ENCODE measurements around the gene PIGA. TPM values are rescaled to one million over a fixed set of nuclear protein-coding genes. Genes with fewer than 3 reads are reported as not detected.
A peak's percentile ranks its signal among the peaks of the same experiment; 100 is the strongest.

Gene PIGA
- total RNA-seq, 1 donor from 2014 or later: 45.0 TPM

GRCh38 chrX:15349046-15349445 is 13.7 kb upstream of the PIGA start:
- peak; percentile 54 for DNase-seq (ENCODE audit: low read depth)
- FAIRE-seq: peak; percentile 76
- H3K27me3 ChIP-seq (ENCODE audit: control insufficient read depth, insufficient read depth, low read length): no peaks in the 10 kb centered on the region

GRCh38 chrX:15345976-15346375 is 10.7 kb upstream of the PIGA start:
- H3K36me3 ChIP-seq (ENCODE audit: control insufficient read depth, insufficient read depth, low read length): no peaks in the 10 kb centered on the region
- H3K27me3 ChIP-seq (ENCODE audit: control insufficient read depth, insufficient read depth, low read length): no peaks in the 10 kb centered on the region
- no peak for FAIRE-seq
- DNase-seq (ENCODE audit: low read depth): no peak
- no peak overlapping the region for H3K4me3 ChIP-seq (ENCODE audit: low read depth, low read length)
- no peak for TF ChIP-seq CTCF (IDR thresholded peaks at IDR 0.05; ENCODE audit: insufficient read depth, low read length, severe bottlenecking)

More at GRCh38 chrX:15349046-15349445, 13.7 kb upstream of the PIGA start:
- Histone ChIP-seq H3K4me3 (ENCODE audit: low read depth, low read length) (no peak overlapping the region), H3K36me3 (ENCODE audit: control insufficient read depth, insufficient read depth, low read length) (no peaks in the 10 kb centered on the region)
- TF ChIP-seq CTCF (IDR thresholded peaks at IDR 0.05; ENCODE audit: insufficient read depth, low read length, severe bottlenecking): peak; percentile 38

- no peak for FAIRE-seq
Observed at GRCh38 chrX:15344106-15344505, 8.8 kb upstream of the PIGA start.

GRCh38 chrX:15343075-15343476 is 7.8 kb upstream of the PIGA start:
- peak; percentile 29 for DNase-seq (ENCODE audit: low read depth)
- H3K27me3 ChIP-seq (ENCODE audit: control insufficient read depth, insufficient read depth, low read length): no peaks in the 10 kb centered on the region
- H3K4me3 ChIP-seq (ENCODE audit: low read depth, low read length): no peak overlapping the region
- no peak for TF ChIP-seq CTCF (IDR thresholded peaks at IDR 0.05; ENCODE audit: insufficient read depth, low read length, severe bottlenecking)
- FAIRE-seq: no peak
- no peaks in the 10 kb centered on the region for H3K36me3 ChIP-seq (ENCODE audit: control insufficient read depth, insufficient read depth, low read length)

More at GRCh38 chrX:15344106-15344505, 8.8 kb upstream of the PIGA start:
- H3K4me3 ChIP-seq (ENCODE audit: low read depth, low read length): no peak overlapping the region
- no peak for TF ChIP-seq CTCF (IDR thresholded peaks at IDR 0.05; ENCODE audit: insufficient read depth, low read length, severe bottlenecking)
- no peak for DNase-seq (ENCODE audit: low read depth)
- no peaks in the 10 kb centered on the region for H3K36me3 ChIP-seq (ENCODE audit: control insufficient read depth, insufficient read depth, low read length)
- H3K27me3 ChIP-seq (ENCODE audit: control insufficient read depth, insufficient read depth, low read length): no peaks in the 10 kb centered on the region

GRCh38 chrX:15340867-15341266 is 5.5 kb upstream of the PIGA start:
- H3K36me3 ChIP-seq (ENCODE audit: control insufficient read depth, insufficient read depth, low read length): no peaks in the 10 kb centered on the region
- no peak for FAIRE-seq

More at GRCh38 chrX:15340867-15341266, 5.5 kb upstream of the PIGA start:
- H3K4me3 ChIP-seq (ENCODE audit: low read depth, low read length): no peak overlapping the region
- no peak for DNase-seq (ENCODE audit: low read depth)
- H3K27me3 ChIP-seq (ENCODE audit: control insufficient read depth, insufficient read depth, low read length): no peaks in the 10 kb centered on the region
- TF ChIP-seq CTCF (IDR thresholded peaks at IDR 0.05; ENCODE audit: insufficient read depth, low read length, severe bottlenecking): no peak

Measured in bronchial epithelial cell (primary cell).